IMR-90 (cell line): ENCODE data around the gene SCG5. TPM values are rescaled to one million over a fixed set of nuclear protein-coding genes. Genes with fewer than 3 reads are reported as not detected.
A peak's percentile ranks its signal among the peaks of the same experiment; 100 is the strongest.

Experiments used
- ATAC-seq: fragments of 200-7000 bp; cut with Tn5 transposase; 2 replicates; pipeline ENCODE4 v1.9.1; 2020; ENCODE audit warnings: low read depth, mild to moderate bottlenecking, moderate library complexity
- BruUV-seq: library from RNA; stranded (reverse); fragments of 400-500 nt; replicated peaks from 2 replicates; lab custom pipeline; 2021; lab: Mats Ljungman, UMichigan
- CTCF ChIA-PET: fragments of 300-600 bp; formaldehyde crosslinking; extraction: SDS; loops from one replicate; lab custom pipeline; 2021; ENCODE audit warnings: antibody characterized with exemption; lab: Yijun Ruan, JAX
- POLR2A ChIA-PET: fragments of 300-600 bp; sonication (Branson Sonifier 250); formaldehyde crosslinking; loops from one replicate; lab custom pipeline; 2022; ENCODE audit warnings: antibody characterized with exemption; ENCODE audit not compliant: unreplicated experiment; lab: Charles Lee
- DNase-seq: peaks from one replicate; pipeline ENCODE4 v3.0.0; 2013
- H2AFZ ChIP-seq: replicated peaks from 2 replicates; pipeline ENCODE3; 2013; ENCODE audit warnings: low read length, mild to moderate bottlenecking; ENCODE audit not compliant: poor library complexity
- H2AK5ac ChIP-seq: 2 replicates; pipeline ENCODE4 v1.6.1; 2013; ENCODE audit warnings: low read depth, low read length, inconsistent platforms
- H2AK9ac ChIP-seq: replicated peaks from 2 replicates; pipeline ENCODE3; 2013; ENCODE audit warnings: mild to moderate bottlenecking, low read depth, low read length, moderate library complexity; ENCODE audit not compliant: poor library complexity
- H2BK120ac ChIP-seq: 2 replicates; pipeline ENCODE4 v1.6.1; 2013; ENCODE audit warnings: low read depth, low read length, inconsistent platforms
- H2BK15ac ChIP-seq: 3 replicates; pipeline ENCODE4 v1.6.1; 2013; ENCODE audit warnings: low read depth, low read length, inconsistent platforms
- H2BK20ac ChIP-seq: 2 replicates; pipeline ENCODE4 v1.6.1; 2013; ENCODE audit warnings: low read depth, mild to moderate bottlenecking, inconsistent platforms, low read length, moderate library complexity
- H2BK5ac ChIP-seq: 2 replicates; pipeline ENCODE4 v1.6.1; 2013; ENCODE audit warnings: mild to moderate bottlenecking, low read depth, low read length, inconsistent platforms; ENCODE audit not compliant: poor library complexity, severe bottlenecking
- H3K14ac ChIP-seq: replicated peaks from 2 replicates; pipeline ENCODE4 v1.6.1; 2013; ENCODE audit warnings: low read depth, low read length, inconsistent platforms
- H3K18ac ChIP-seq: 2 replicates; pipeline ENCODE4 v1.6.1; 2013; ENCODE audit warnings: low read depth, low read length, control low read depth
- H3K23ac ChIP-seq: 2 replicates; pipeline ENCODE4 v1.6.1; 2013; ENCODE audit warnings: low read depth, low read length, inconsistent platforms
- H3K27ac ChIP-seq: 2 replicates; pipeline ENCODE4 v1.5.1; 2013; ENCODE audit warnings: mild to moderate bottlenecking, control low read depth, low read length; ENCODE audit not compliant: insufficient read depth
- H3K27me3 ChIP-seq: 2 replicates; pipeline ENCODE4 v1.6.1; 2013; ENCODE audit warnings: low read length; ENCODE audit not compliant: control insufficient read depth, insufficient read depth
- H3K36me3 ChIP-seq: 2 replicates; pipeline ENCODE4 v1.6.1; 2013; ENCODE audit warnings: low read length, mixed read lengths; ENCODE audit not compliant: control insufficient read depth, insufficient read depth
- H3K4ac ChIP-seq: 2 replicates; pipeline ENCODE4 v1.6.1; 2013; ENCODE audit warnings: low read depth, low read length, inconsistent platforms
- H3K4me1 ChIP-seq: 2 replicates; pipeline ENCODE4 v1.6.1; 2013; ENCODE audit warnings: low read length, mixed read lengths; ENCODE audit not compliant: control insufficient read depth, insufficient read depth
- H3K4me2 ChIP-seq: 2 replicates; pipeline ENCODE4 v1.6.1; 2013; ENCODE audit warnings: low read depth, mild to moderate bottlenecking, control low read depth, low read length, moderate library complexity
- H3K4me3 ChIP-seq: 2 replicates; pipeline ENCODE4 v1.5.1; 2013; ENCODE audit warnings: low read depth, mild to moderate bottlenecking, control low read depth, low read length, moderate library complexity; ENCODE audit not compliant: insufficient read depth
- H3K56ac ChIP-seq: 2 replicates; pipeline ENCODE4 v1.6.1; 2013; ENCODE audit warnings: low read length, inconsistent platforms; ENCODE audit not compliant: insufficient read depth; ENCODE audit errors: extremely low read depth
- H3K79me1 ChIP-seq, 2 experiments: 2 replicates each; pipeline ENCODE4 v1.6.1; 2013; ENCODE audit warnings: low read length in 2 of 2, inconsistent platforms in 1 of 2, low read depth in 1 of 2
- H3K9ac ChIP-seq: 2 replicates; pipeline ENCODE4 v1.6.1; 2013; ENCODE audit warnings: low read depth, low read length, control low read depth
- H3K9me1 ChIP-seq: 2 replicates; pipeline ENCODE4 v1.6.1; 2013; ENCODE audit warnings: low read length, inconsistent platforms; ENCODE audit not compliant: insufficient read depth
- H3K9me3 ChIP-seq: 2 replicates; pipeline ENCODE4 v1.6.1; 2013; ENCODE audit warnings: low read length; ENCODE audit not compliant: control insufficient read depth, insufficient read depth
- H4K20me1 ChIP-seq: 2 replicates; pipeline ENCODE4 v1.6.1; 2013; ENCODE audit warnings: low read length, inconsistent platforms; ENCODE audit not compliant: insufficient read depth
- H4K5ac ChIP-seq: 2 replicates; pipeline ENCODE4 v1.6.1; 2013; ENCODE audit warnings: mild to moderate bottlenecking, low read depth, low read length, control low read depth
- H4K8ac ChIP-seq, 2 experiments: 2 replicates each; pipeline ENCODE4 v1.6.1; 2013; ENCODE audit warnings: low read depth in 2 of 2, low read length in 2 of 2, control low read depth in 1 of 2, inconsistent platforms in 1 of 2
- H4K91ac ChIP-seq: 2 replicates; pipeline ENCODE4 v1.6.1; 2013; ENCODE audit warnings: low read depth, low read length, inconsistent platforms; ENCODE audit not compliant: insufficient read depth
- CEBPB ChIP-seq: IDR thresholded peaks from 2 replicates; pipeline ENCODE4 v1.6.1; 2012; ENCODE audit warnings: low read depth, low read length, improper control_type of control experiment
- CHD1 ChIP-seq: IDR thresholded peaks from 2 replicates; pipeline ENCODE4 v1.6.1; 2012; ENCODE audit warnings: low read depth, low read length, improper control_type of control experiment
- FOS ChIP-seq: fragments of 150-350 bp; IDR thresholded peaks from 2 replicates; pipeline ENCODE4 v1.6.1; 2016; ENCODE audit warnings: low read depth, low read length
- MAZ ChIP-seq: IDR thresholded peaks from 2 replicates; pipeline ENCODE4 v1.6.1; 2012; ENCODE audit warnings: low read depth, mild to moderate bottlenecking, low read length, improper control_type of control experiment, moderate library complexity, borderline replicate concordance
- MXI1 ChIP-seq: IDR thresholded peaks from 2 replicates; pipeline ENCODE4 v1.6.1; 2012; ENCODE audit warnings: low read depth, mild to moderate bottlenecking, low read length, moderate library complexity, borderline replicate concordance
- NFE2L2 ChIP-seq: fragments of 150-350 bp; IDR thresholded peaks from 2 replicates; pipeline ENCODE4 v1.6.1; 2016; ENCODE audit warnings: low read depth, mild to moderate bottlenecking, low read length
- POLR2A ChIP-seq: IDR thresholded peaks from 2 replicates; pipeline ENCODE4 v1.6.1; 2012; ENCODE audit warnings: mild to moderate bottlenecking, low read depth, low read length
- RAD21 ChIP-seq: IDR thresholded peaks from 2 replicates; pipeline ENCODE4 v1.6.1; 2012; ENCODE audit warnings: low read length, improper control_type of control experiment
- RCOR1 ChIP-seq: IDR thresholded peaks from 2 replicates; pipeline ENCODE4 v1.6.1; 2012; ENCODE audit warnings: mild to moderate bottlenecking, low read length, improper control_type of control experiment; ENCODE audit not compliant: insufficient replicate concordance
- RFX5 ChIP-seq: IDR thresholded peaks from 2 replicates; pipeline ENCODE4 v1.8.0; 2012; ENCODE audit warnings: low read depth, mild to moderate bottlenecking, low read length, moderate library complexity
- SMC3 ChIP-seq: fragments of 150-350 bp; IDR thresholded peaks from 2 replicates; pipeline ENCODE4 v1.6.1; 2016; ENCODE audit warnings: low read depth, mild to moderate bottlenecking, antibody characterized with exemption, low read length, moderate library complexity
- WGBS, 2 experiments: methylation state at CpG; one replicate each; pipeline versions ENCODE4 v1.1.5 to v1.1.7; 2013; ENCODE audit warnings: missing lambda C conversion rate in 2 of 2; ENCODE audit not compliant: insufficient read length in 1 of 2; ENCODE audit errors: extremely low coverage in 2 of 2; 5-methylcytosine and 5-hydroxymethylcytosine counted together
- dilution Hi-C: fragments of 300-500 bp; cut with HindIII; formaldehyde crosslinking; loops from one replicate; pipeline ENCODE4 v1.14.3; 2018; ENCODE audit warnings: low sequenced_read_pairs; ENCODE audit not compliant: unreplicated experiment
- in situ Hi-C: fragments of 300-500 bp; cut with MboI; formaldehyde crosslinking; loops from 3 replicates; pipeline ENCODE4 v1.14.3; 2019; ENCODE audit warnings: low sequenced_read_pairs, inconsistent platforms, mixed read lengths
- intact Hi-C: fragments of 100-400 bp; cut with micrococcal nuclease; formaldehyde crosslinking; loops from 2 replicates; pipeline ENCODE4 v1.10.0; 2022
- polyA plus RNA-seq, 3 experiments: library from polyadenylated mRNA; depleted of rRNA; stranded (reverse); fragments of >200 nt; gene quantifications; 2 replicates each; pipeline ENCODE4 v1.2.3, GENCODE V29; 2012; ENCODE audit warnings: low replicate concordance in 1 of 3
- total RNA-seq: library from RNA; depleted of rRNA; stranded (reverse); fragments of >200 nt; gene quantifications from 2 replicates; pipeline ENCODE4 v1.2.3, GENCODE V29; 2012
- TF ChIP-seq, protein P1 (sequence below): fragments of 150-350 bp; IDR thresholded peaks from 2 replicates; pipeline ENCODE4 v1.6.1; 2016; ENCODE audit warnings: low read depth, mild to moderate bottlenecking, low read length, moderate library complexity, borderline replicate concordance
- TF ChIP-seq, protein P2 (sequence below): conservative IDR thresholded peaks from 2 replicates; pipeline ENCODE4 v1.5.1; 2012; ENCODE audit warnings: mild to moderate bottlenecking, low read depth, low read length, improper control_type of control experiment
- TF ChIP-seq, protein P3 (sequence below): fragments of 150-350 bp; IDR thresholded peaks from 2 replicates; pipeline ENCODE4 v1.6.1; 2017; ENCODE audit warnings: mild to moderate bottlenecking, antibody characterized with exemption, low read length, low read depth

Gene SCG5
- total and polyA plus RNA-seq, 2 of the 4 experiments (the other 2 are of a cell fraction): 7.9 to 16.8 TPM

DNA sequence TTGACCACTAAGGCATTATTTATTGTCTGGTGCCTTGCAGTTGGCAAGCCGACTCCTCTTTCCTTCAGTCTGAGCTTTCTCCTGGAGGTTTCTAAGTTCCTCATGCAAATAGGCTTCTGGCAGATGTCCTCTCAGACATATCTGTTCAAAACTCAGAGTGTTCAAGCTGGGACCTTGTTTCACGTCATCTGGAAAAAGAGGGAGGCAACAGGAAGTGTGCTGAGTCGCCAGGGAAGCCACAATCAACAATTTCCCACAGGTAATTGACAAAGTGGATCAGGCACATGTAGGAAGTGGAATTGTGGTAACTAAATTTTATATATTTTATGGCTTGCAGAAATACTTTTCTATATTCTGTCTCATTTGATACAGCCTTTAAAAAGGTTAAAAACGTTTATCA lies 14.6 kb downstream of the SCG5 start:
- Histone ChIP-seq H3K4me2 (no peak overlapping the region), H3K56ac (no peak overlapping the region), H3K4ac (no peak overlapping the region), H4K91ac (no peak overlapping the region), H3K14ac (no peak overlapping the region), H3K9ac (no peak overlapping the region), H3K9me3 (no peaks in the 10 kb centered on the region), H2AFZ (no peak overlapping the region), H2BK5ac (no peak overlapping the region), H3K23ac (no peak overlapping the region), H3K79me1 (peaks cover 12 to 32% of the 10 kb centered on the region in 2 experiments; a peak in 3 of 4 replicates), H4K5ac (no peak overlapping the region), H3K4me1 (peaks cover 4% of the 10 kb centered on the region), H2AK9ac (no peak overlapping the region), H3K27me3 (no peaks in the 10 kb centered on the region), H3K9me1 (peaks cover 10% of the 10 kb centered on the region), H4K20me1 (no peaks in the 10 kb centered on the region), H2BK15ac (no peak overlapping the region), H3K36me3 (no peaks in the 10 kb centered on the region), H3K27ac (no peak overlapping the region), H2BK20ac (peak overlapping the region; percentile 26; the same call in 1 of the 2 replicates), H3K18ac (no peak overlapping the region), H4K8ac (no peak overlapping the region), H2BK120ac (no peak overlapping the region), H2AK5ac (0 out of 2 replicates have a peak overlapping the region, but pooled peaks have one; percentile 4), H3K4me3 (no peak overlapping the region)
- POLR2A ChIA-PET: no interaction called here
- ATAC-seq (no peak), DNase-seq (no peak)
- in situ Hi-C loops: no loop called here
- BruUV-seq: no TSS peak
- CTCF ChIA-PET: no interaction called here
- dilution Hi-C loops: no loop called here
- no peak for TF ChIP-seq RCOR1
- TF ChIP-seq POLR2A: no peak
- TF ChIP-seq RFX5: no peak
- no peak for TF ChIP-seq CEBPB
- TF ChIP-seq, protein P1, sequence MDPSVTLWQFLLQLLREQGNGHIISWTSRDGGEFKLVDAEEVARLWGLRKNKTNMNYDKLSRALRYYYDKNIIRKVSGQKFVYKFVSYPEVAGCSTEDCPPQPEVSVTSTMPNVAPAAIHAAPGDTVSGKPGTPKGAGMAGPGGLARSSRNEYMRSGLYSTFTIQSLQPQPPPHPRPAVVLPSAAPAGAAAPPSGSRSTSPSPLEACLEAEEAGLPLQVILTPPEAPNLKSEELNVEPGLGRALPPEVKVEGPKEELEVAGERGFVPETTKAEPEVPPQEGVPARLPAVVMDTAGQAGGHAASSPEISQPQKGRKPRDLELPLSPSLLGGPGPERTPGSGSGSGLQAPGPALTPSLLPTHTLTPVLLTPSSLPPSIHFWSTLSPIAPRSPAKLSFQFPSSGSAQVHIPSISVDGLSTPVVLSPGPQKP: no peak
- TF ChIP-seq NFE2L2: no peak
- no peak for TF ChIP-seq FOS
- TF ChIP-seq CHD1: no peak
- TF ChIP-seq, protein P2, sequence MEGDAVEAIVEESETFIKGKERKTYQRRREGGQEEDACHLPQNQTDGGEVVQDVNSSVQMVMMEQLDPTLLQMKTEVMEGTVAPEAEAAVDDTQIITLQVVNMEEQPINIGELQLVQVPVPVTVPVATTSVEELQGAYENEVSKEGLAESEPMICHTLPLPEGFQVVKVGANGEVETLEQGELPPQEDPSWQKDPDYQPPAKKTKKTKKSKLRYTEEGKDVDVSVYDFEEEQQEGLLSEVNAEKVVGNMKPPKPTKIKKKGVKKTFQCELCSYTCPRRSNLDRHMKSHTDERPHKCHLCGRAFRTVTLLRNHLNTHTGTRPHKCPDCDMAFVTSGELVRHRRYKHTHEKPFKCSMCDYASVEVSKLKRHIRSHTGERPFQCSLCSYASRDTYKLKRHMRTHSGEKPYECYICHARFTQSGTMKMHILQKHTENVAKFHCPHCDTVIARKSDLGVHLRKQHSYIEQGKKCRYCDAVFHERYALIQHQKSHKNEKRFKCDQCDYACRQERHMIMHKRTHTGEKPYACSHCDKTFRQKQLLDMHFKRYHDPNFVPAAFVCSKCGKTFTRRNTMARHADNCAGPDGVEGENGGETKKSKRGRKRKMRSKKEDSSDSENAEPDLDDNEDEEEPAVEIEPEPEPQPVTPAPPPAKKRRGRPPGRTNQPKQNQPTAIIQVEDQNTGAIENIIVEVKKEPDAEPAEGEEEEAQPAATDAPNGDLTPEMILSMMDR: no peak
- TF ChIP-seq SMC3: no peak
- TF ChIP-seq MXI1: no peak
- TF ChIP-seq MAZ: no peak
- TF ChIP-seq, protein P3, sequence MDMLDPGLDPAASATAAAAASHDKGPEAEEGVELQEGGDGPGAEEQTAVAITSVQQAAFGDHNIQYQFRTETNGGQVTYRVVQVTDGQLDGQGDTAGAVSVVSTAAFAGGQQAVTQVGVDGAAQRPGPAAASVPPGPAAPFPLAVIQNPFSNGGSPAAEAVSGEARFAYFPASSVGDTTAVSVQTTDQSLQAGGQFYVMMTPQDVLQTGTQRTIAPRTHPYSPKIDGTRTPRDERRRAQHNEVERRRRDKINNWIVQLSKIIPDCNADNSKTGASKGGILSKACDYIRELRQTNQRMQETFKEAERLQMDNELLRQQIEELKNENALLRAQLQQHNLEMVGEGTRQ: no peak
- no peak for TF ChIP-seq RAD21
- WGBS, 2 experiments: no CpG with 5 or more reads among the region's 4 CpGs
- intact Hi-C loops: no loop called here
